NCI-H82 treated with DMSO at 0.1 percent for 48 hours (cell line): ENCODE data around the gene ESPN.
"Not testable (repeated sequence)": the region's sequence is repeated elsewhere in the genome, so short reads cannot be mapped to it uniquely, and the experiment has no call there.

ENCODE experiments used
- DNase-seq: peaks from one replicate; lab custom pipeline; 2025; ENCODE audit not compliant: unreplicated experiment; lab: John Stamatoyannopoulos, UW

ESPN gene

DNA sequence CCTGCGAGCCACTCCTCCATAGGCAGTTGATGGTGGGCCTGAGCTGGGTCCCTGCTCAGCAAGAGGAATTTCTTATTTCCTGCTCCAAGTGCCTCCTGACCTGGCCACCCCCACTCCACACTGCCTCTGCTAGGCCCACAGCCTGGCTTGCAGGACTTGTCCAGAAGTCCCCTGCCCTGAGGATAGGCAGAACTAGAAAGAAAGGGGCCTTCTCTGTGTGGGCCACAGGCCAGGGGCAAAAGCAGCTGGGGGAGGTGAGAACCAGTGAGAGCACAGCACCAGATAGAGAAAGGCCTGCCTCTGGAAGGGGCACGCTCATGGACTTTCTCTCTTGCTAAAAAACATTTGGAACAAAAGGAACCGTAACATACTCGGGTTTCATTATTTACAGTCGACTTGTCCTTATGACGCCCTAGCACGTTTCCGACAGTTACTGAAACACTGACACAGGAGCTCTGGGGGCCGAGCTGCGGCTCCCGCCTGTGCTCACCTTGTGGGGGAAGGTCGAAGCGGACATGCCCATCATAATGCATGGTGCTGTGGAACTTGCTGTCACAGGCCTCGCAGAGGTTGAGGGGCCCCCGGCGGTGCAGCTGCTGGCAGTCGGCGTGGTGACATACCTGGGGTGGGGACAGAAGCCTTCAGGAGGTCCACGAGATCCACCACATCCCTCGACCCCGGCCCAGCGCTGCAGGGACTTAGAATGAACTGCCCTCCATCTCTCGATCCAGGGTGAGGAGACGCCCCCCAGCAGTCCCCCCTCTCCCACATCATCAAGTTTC, 52.7 kb downstream of the ESPN start:
- DNase-seq: no peak

DNA sequence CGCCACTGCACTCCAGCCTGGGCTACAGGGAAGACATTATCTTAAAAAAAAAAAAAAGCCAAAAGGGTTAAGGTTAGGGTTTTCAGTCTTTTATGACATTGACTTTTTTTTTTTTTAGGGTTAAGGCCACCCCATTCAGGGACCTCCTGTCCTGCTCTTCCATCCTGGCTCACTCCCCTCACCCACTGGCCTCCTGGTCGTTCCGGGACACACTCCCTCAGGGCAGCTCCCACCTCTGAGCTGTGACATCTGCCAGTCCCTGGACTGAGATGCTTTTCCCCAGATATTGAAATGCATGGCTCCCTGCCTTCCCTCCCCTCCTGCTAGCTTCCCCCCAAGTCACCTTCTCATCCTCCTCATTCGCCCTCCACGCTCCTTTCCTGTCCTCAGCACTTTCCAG, 57.2 kb downstream of the ESPN start:
- DNase-seq: no peak

DNA sequence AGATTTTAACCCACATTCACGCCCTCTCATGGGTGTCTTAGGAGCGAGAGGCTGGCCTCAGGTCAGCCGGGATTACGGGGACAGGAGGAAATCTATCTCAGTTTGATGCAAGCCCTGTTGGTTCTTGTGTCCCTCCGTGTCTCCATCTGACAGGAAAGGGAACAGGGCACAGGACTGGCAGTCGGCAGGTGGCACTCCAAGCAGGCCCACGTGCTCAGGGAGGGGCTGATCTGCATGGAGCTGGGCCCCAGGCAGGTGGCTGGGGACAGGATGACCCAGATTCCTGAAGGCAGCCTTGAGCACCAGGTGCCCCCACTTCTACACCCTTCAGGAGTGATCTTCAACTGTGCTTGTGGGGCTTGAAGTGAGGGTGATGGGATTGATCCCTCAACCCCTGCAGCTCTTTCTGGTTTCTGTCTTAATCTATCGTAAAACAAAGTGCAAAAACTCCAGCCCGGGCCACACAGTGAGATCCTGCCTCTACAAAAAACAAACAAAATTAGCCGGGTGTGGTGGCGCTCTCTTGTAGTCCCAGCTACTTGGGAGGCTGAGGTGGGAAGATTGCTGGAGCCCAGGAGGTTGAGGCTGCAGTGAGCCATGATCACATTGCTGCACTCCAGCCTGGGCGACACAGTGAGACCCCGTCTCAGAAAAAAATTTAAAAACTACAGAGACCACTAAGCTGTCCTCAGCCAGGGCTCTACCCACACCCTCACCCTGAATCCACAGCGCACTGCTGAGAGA, 58.6 kb downstream of the ESPN start:
- no peak for DNase-seq

DNA sequence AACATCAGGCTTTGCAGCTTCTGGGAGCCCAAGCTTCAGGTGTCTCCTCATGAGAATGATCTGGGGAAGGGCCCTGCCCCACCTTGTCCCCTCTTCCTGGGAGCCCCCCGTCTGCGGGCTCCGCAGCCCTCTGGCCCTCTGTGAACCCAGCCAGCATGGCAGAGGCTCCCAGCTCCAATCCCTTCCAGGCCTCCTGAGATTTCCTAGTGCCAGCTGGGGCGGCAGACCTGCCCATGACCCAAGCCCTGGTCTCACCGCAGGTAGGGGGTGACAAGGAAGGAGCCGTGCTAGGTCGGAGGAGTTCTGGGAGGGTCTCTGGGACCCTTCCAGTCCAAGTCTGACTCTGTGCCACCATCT, 59.2 kb downstream of the ESPN start:
- no peak for DNase-seq

DNA sequence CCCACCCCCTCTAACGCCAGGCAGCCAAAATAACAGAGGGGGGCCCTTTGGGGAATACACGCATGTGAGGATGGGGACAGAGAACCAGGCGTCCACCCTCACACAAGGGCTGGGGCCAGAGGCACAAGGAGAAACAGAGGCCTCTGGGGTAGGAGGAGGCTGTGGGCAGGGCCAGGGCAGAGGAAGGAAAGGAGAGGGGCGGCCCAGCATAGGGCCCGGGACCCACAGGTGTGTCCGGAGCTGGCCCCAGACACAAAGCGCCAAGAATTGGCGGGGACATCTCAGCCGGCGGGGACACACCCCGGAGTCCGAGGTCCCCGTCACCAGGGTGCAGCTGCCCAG, 60.2 kb downstream of the ESPN start:
- no peak for DNase-seq

DNA sequence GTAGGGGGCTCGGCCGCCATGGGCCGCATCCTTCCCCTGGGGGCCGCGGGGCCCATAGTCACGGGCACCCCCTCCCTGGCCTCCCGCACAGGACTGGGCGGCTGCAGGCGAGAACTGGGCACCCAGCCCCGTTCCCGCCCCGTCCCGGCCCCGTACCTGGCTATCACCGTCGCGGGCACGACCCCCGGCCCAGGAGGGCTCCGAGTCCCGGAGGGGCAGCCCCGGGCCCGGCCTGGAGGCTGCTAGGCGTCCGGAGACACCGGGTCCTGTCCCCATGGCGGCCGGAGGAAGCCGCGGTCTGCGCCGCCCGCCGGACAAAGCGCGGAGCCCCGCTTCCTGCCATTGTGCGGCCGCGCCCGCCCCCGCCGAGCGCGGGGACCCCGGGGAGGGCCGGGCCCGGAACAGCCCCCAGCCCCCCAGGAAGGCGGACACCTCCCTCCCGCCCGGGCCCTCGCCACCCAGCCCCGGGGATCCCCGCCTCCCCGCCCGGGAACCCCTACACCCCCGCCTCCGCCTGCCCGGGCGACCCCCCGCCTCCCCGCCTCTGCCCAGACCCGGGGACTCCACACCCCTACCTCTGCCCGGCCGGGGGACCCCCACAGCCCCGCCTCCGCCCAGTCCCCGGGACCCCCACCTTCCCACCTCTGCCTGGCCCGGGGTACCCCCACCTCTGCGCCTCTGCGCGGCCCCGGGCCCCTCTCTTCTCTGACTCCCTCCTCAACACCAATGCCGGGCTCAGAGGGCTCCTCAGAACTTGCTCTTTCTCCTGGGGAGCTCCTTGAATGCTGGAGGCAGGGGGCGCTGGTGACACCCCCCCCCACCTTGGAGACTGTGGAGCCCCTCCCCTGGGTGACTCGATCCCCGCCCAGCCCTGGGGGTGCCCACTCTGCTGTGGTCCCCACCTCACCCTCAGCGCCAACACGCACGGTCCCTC, 60.9 kb downstream of the ESPN start:
- DNase-seq: no peak

DNA sequence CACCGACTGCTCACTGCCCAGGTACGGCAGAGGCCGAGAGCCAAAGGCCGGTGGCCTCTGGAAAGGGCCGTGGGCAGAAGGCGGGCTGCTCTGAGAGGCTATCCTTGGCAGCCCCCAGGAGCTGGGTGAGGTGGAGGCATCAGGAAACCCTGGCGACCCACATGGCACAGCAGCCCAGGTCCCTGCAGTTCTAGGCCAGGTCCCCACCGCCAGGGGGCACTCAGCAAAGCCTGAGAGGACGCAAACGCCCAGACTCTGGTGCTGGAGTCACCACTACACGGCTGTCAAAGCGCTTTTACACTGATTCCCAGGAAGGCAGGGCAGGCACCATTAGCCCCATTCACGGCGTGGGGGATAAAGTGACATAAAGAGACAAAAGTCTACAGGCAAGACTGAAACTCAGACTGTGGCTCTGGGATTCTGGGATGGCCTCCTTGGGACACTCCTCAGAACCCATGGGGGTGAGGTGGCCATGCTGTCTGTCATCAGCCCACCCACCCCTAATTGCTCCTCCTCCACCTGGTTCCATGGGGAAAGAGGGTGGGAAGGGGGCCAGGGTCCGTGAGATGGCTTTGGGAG, 61.9 kb downstream of the ESPN start:
- peak; percentile 47 for DNase-seq

DNA sequence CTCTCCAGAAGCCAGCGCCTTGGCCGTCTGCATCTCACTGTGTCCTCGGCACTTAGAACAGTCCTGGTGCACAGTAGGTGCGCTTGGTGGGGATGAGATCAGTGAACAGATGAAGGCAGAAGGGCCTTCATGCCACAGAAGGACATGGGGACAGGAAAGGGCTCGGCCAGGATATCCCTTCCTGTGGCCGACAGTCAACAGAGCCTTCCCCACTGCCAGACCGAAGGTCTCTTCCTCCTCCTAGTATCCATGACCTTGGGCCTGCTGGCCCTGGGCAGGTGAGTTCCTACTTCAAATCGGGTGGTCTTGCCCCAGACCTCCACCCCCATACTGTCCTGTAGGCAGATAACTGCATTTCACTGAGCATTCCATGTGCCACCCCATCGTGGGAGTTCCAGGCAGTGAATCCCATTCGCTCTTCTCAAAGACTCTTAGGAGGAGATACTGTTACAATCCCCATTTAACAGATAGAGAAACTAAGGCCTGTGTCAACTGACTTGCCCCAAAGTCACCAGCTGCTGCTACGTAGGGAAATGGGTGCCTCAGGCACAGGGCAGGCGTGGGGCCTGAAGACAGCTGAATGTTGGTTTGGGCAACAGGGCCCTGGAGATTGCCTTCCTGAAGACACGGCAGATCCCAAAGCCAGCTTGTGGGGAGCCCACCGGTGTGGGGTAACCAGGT, 63.4 kb downstream of the ESPN start:
- DNase-seq: no peak

DNA sequence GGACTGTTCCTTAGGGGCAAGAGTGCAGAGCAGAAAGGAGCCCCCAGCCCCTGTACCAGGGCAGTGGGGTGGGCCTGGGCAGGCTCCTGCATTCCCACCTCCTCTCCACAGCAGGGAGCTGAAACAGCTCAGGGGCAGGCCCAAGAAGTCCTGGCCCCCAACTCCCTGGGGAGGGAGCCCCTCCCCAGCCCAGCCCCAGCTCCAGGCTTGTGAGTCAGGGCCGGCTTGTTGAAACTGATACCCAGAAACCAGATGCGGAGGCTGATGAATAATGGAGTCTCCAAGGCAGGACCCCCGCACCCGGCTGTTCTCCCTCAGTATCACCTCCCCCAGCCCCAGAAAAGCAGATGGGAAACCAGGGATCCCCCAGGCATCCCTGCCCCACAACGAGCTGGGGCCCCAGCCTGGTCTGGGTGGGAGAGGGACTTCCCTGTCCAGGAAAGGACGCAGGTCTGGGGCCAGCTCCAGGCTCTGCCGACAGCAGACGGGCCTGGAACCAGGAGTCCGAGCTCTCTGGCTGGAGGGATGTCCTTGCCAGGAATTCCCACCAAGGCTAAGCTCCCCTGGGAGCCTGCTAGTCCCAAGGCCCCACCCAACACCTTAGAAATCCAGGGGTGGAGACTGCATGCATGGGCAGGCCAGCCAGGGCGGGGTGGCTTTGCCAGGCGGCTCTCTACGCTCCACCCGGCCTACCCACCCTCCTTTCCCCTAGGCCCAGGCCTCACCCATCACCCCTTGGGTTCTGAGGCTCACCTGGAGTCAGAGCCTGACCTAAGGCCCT, 64.2 kb downstream of the ESPN start:
- DNase-seq: no peak

DNA sequence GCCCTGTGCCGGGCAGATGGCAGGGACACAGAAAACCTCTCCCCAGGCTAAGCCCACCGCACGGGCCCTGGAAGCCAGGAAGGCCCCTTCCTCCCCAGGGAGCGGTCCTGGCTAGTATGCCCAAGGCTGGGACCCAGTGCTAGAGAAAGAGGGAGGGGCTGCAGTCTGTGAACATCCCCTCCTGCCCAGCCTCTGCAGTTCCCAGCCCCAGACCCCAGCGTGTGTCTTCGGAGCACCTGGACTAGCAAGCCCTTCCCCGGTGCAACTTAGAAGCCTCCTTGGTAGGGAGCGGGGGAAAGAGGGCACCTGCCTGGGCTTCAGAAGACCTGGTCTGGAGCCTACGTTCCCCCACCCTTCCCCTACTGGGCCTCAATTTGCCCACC, 64.8 kb downstream of the ESPN start:
- no peak for DNase-seq

DNA sequence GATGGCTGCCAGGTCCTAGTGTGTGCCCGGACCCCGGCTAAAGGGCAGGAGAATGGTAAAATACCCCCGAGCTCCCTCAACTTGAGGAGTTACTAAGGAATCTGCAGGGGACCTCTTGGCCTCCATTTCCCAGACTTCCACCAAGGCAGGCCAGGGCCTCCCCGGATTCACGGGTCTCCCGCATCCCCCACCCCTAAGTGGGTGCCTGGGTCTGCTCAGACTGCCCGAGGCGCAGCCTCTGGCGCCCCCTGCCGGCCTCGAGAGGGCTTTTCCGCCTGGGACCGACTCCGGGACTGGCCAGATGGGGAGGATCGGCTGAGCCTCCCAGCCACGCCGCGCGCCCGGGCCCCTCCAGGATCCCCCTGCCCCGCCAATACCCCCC, 65.2 kb downstream of the ESPN start:
- peak; percentile 51 for DNase-seq

DNA sequence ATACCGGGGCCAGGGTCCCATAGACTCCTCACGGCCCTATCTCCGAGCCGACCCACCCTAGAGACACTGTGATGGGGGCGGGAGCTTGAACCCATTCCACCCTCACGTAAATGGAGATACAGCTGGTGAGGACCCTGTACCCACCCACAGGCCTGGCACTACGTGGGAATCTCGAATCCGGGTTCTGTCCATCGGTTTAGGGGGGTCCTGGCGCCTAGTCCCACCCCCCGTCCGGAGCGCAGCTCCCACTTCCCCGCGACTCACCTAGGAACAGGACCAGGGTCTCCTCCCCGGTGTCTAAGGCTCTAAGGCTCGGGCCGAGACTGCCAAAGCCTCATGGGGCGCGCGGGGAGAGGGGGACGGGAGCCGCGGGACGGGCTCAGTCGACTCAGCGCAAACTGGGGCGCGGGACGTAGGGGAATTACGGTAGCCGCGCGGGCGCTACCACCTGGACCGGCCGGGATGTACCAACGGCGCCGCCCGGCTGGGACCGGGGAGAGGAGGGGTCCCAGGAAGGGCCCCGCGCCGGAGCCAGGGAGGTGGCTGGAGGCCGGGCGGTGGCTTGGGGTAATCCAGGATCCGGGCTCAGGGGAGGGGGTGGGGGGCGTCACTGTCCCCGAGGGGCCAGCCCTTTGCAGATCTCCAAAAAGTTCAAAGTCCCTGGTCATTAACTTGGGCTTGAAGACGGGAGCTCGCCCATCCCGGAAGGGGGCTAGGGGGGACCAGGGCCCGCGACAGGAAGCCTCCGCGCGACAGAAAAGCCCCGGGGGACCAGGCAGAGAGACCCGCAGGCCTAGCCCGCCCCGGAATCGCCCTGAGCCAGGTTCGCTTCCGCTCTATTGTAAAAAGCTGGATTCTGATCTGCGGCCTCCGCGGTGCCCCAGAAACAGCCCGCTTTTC, 65.9 kb downstream of the ESPN start:
- DNase-seq: no peak

DNA sequence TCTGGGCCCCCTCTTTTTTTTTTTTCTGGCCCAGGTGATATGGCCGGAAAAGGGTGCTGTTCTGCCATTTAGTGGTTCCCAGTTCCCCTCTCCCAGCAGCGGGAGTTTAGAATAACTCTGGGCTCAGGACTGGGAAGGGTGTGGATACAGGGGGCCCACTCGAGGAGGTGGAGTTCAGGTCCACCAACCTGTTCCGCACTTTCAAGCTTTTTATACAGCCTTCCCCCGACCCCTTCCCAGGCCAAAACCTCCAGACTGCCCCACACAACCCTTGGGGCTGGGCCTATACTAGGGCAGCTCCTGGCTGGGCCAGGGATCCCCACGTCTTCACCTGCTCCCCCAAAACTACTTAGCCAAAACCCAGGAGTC, 66.5 kb downstream of the ESPN start:
- no peak for DNase-seq

DNA sequence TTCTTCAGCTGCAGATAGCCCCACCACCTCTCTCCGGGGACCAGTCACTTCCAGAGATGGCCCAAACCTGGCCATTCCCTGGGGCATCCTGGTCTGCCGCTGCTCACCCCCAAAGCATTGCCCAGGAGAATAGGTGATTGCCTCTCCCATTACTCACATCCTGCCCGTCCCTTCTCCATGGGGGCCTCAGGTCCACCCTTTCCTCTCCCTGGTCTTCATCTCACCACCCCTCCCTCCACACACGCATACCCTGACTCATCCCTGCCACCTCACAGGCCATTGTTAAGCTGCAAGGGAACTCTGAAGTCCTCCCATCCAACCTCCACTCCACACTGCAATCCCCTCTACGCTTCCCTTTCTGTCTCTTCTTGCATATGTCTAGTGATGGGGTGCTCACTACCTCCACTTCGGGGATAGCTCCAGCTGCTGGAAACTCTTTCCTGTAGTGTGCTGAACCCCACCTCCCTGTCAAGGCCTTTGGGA, 66.9 kb downstream of the ESPN start, which contains the start of gene PLEKHG5:
Gene PLEKHG5, minus strand, starts transcription at position 188 of the 483 bp plus-strand sequence. CDS start 14,096 bp downstream, outside the sequence.
- no peak for DNase-seq

DNA sequence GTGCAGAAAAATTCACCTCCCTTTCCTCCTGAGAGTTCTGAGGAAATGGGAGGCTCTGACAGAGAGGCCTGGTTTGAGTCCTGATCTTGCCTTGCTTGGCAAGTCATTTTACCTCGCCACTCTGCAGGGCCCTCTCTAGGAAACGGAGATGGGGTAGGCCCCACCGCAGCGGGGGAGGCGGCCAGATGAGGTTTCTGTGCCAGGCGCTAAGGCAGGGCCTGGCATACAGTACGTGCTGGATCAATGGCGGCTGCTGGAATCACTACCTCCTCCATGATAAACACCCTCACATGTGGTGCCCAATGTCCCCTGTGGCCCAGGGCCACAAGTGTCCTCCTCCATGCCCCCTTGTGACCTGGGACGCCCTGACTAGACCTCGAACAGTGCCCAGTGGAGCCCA, 67.4 kb downstream of the ESPN start:
- DNase-seq: no peak

DNA sequence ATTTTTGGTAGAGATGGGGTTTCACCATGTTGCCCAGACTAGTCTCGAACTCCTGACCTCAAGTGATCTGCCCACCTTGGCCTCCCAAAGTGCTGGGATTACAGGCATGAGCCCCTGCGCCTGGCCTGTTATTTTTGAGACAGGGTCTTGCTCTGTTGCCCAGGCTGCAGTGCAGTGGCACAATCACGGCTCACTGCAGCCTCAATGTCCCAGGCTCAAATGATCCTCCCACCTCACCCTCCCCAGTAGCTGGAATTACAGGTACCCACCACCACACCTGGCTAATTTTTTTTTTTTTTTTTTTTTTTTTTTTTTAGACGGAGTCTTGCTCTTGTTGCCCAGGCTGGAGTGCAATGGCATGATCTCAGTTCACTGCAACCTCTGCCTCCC, 69.3 kb downstream of the ESPN start:
- not testable (repeated sequence) for DNase-seq

DNA sequence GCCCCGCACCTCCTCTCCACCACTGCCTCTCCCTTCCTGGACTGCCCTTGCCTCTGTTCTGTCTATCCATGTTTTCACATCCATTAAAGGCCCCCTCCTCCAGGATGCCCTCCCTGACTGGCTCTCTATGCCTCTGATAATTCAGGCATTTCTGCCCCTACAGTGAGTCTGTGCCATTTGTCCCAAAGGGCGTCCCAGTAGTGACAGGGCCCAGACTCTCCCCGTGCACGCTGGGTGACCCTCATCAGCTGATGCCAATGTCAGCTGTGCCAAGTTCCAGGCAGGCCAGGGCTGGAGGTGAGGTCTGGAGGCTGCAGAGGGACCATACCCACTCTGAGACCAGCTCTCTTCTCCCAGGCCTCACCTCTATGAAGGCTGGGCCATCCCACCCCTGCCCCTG, 70.1 kb downstream of the ESPN start:
- DNase-seq: no peak

DNA sequence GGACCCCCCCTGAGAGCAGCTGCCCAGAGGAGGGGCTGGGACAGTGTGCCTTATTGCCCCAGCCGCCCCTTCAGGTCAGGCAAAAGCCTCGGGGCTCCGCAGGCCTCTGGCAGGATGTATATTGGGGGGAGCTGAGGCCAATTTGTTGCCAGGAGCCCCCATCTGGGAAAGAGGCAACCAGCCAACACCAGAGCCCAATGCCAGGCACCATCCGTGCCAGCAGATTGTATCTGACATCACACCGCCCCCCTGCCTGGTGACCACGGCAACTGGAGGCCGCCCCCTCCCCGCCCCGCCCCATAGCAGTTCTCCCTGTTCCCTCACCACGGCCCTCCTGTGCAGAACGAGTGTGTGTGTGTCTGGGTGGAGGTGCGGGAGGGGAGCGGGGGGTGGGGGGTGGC, 70.5 kb downstream of the ESPN start:
- DNase-seq: no peak
